ENCODE measurements around the gene CRYZL1.
A peak's percentile ranks its signal among the peaks of the same experiment; 100 is the strongest.

The CRYZL1 gene

GRCh38 chr21:33557447-33557846, 84.1 kb downstream of the CRYZL1 start:
- DNase-seq, result no peak

- DNase-seq, result no peak
Measured at GRCh38 chr21:33554982-33555344, 86.6 kb downstream of the CRYZL1 start.

- no peak for DNase-seq
Measured at GRCh38 chr21:33554236-33554981, 87.1 kb downstream of the CRYZL1 start.

- DNase-seq, result no peak
Measured at GRCh38 chr21:33552999-33553598, 88.4 kb downstream of the CRYZL1 start.

- DNase-seq, result no peak
Measured at GRCh38 chr21:33552093-33552998, 89.2 kb downstream of the CRYZL1 start.

- DNase-seq, result no peak
Measured at GRCh38 chr21:33551664-33552063, 89.9 kb downstream of the CRYZL1 start.

- DNase-seq, result no peak
Measured at GRCh38 chr21:33550772-33551660, 90.5 kb downstream of the CRYZL1 start.

- no peak for DNase-seq
Measured at GRCh38 chr21:33549848-33550771, 91.4 kb downstream of the CRYZL1 start.

- DNase-seq, result no peak
Measured at GRCh38 chr21:33546086-33546485, 95.5 kb downstream of the CRYZL1 start.

- DNase-seq, result no peak
Measured at GRCh38 chr21:33544451-33545195, 96.9 kb downstream of the CRYZL1 start.

- DNase-seq, result no peak
Measured at GRCh38 chr21:33543505-33544129, 97.9 kb downstream of the CRYZL1 start.

GRCh38 chr21:33542640-33543504, 98.7 kb downstream of the CRYZL1 start, which contains the start of gene SON:
Gene SON (plus strand): TSS chr21:33543038. CDS start chr21:33543093, 55 bp downstream.
- DNase-seq, result peak; percentile 99

GRCh38 chr21:33541756-33542639, 99.5 kb downstream of the CRYZL1 start, which contains the start of gene GART:
Gene GART (minus strand): TSS chr21:33542117. CDS start chr21:33539315, 2,802 bp downstream.
- peak; percentile 71 to 72 for DNase-seq

- no peak for DNase-seq
Measured at GRCh38 chr21:33541105-33541711, 100.3 kb downstream of the CRYZL1 start.

GRCh38 chr21:33540711-33541104, 100.8 kb downstream of the CRYZL1 start:
- DNase-seq, result no peak

GRCh38 chr21:33539616-33540015, 101.9 kb downstream of the CRYZL1 start:
- no peak for DNase-seq

All from hippocampal formation (tissue), 2 donors.